ENCODE measurements around the gene PYGO2.
A peak's percentile ranks its signal among the peaks of the same experiment; 100 is the strongest.

- TF ChIP-seq CTCF (IDR thresholded peaks at IDR 0.05; ENCODE audit: insufficient read depth, low read length) (no peak), REST (IDR thresholded peaks at IDR 0.05; ENCODE audit: insufficient replicate concordance, low read depth) (no peak), POLR2AphosphoS5 (IDR thresholded peaks at IDR 0.05; ENCODE audit: low read depth) (0 out of 2 replicates have a peak, but pooled peaks have one; percentile 14), GABPA (IDR thresholded peaks at IDR 0.05; ENCODE audit: low read depth) (no peak)
Observed at GRCh38 chr1:154956544-154956941, 5.0 kb downstream of the PYGO2 start.
